Stimulated activated CD8-positive, alpha-beta memory T cell treated with anti-CD3 and anti-CD28 coated beads, Interleukin-15, amount 100 ng/mL, for 48 hours (primary cell): ENCODE measurements around the gene MMS19.
"Not testable (repeated sequence)": the region's sequence is repeated elsewhere in the genome, so short reads cannot be mapped to it uniquely, and the experiment has no call there.

ENCODE experiments used
- DNase-seq, 2 donors: peaks; one replicate each; pipeline ENCODE4 v3.0.0-alpha.2; 2020; ENCODE audit warnings: low read depth in 2 of 2

MMS19 gene

GRCh38 chr10:97427571-97428179, 70.5 kb downstream of the MMS19 start:
- DNase-seq, result no peak

- DNase-seq, result no peak
Observed at GRCh38 chr10:97426776-97427570, 71.2 kb downstream of the MMS19 start.

GRCh38 chr10:97425964-97426775, 72.1 kb downstream of the MMS19 start, which contains the start of gene PGAM1:
TSS of gene PGAM1 (plus strand) at chr10:97426191. CDS start at chr10:97426308, 117 bp downstream.
- peak; percentile 95 to 96 for DNase-seq

- DNase-seq, result not testable (repeated sequence)
Observed at GRCh38 chr10:97423757-97424098, 74.5 kb downstream of the MMS19 start.

GRCh38 chr10:97416565-97416964, 81.7 kb downstream of the MMS19 start:
- DNase-seq, result no peak

GRCh38 chr10:97412891-97413304, 85.3 kb downstream of the MMS19 start:
- peak; percentile 66 to 73 for DNase-seq

GRCh38 chr10:97411406-97411805, 86.8 kb downstream of the MMS19 start:
- no peak for DNase-seq

- no peak for DNase-seq
Observed at GRCh38 chr10:97408496-97408992, 89.7 kb downstream of the MMS19 start.
